A673 (cell line): ENCODE data around the gene NID1.

ENCODE experiments used
- CTCF ChIP-seq: fragments of 300-800, 200-600 bp; sonication (generic); conservative IDR thresholded peaks from 2 replicates; pipeline ENCODE4 v1.5.1; 2017; ENCODE audit warnings: low read depth, mild to moderate bottlenecking, antibody characterized with exemption, low read length, moderate library complexity, mixed read lengths
- EZH2 ChIP-seq: fragments of 200-600 bp; sonication (generic); IDR thresholded peaks from 2 replicates; pipeline ENCODE4 v1.6.1; 2017; ENCODE audit warnings: borderline replicate concordance, low read depth, mild to moderate bottlenecking, mixed read lengths, antibody characterized with exemption, low read length; ENCODE audit not compliant: poor library complexity, severe bottlenecking

GRCh38 chr1:236016083-236016482 is 48.8 kb downstream of the NID1 start:
- TF ChIP-seq CTCF (no peak), EZH2 (no peak)
